MCF 10A (cell line): ENCODE measurements around the gene RERG. TPM values are rescaled to one million over a fixed set of nuclear protein-coding genes. Genes with fewer than 3 reads are reported as not detected.

Source experiments
- Bru-seq: library from RNA; stranded (reverse); fragments of 400-500 nt; gene quantifications from one replicate; lab custom pipeline; 2021; lab: Mats Ljungman, UMichigan
- BruChase-seq, 2 experiments: library from RNA; stranded (reverse); fragments of 400-500 nt; gene quantifications; one replicate each; lab custom pipeline; 2021; lab: Mats Ljungman, UMichigan
- BruUV-seq: library from RNA; stranded (reverse); fragments of 400-500 nt; replicated peaks from 2 replicates; lab custom pipeline; 2021; lab: Mats Ljungman, UMichigan
- CTCF ChIA-PET: fragments of 300-600 bp; sonication (Branson Sonifier 250); formaldehyde crosslinking; extraction: SDS; loops from one replicate; lab custom pipeline; 2021; ENCODE audit warnings: antibody characterized with exemption, inconsistent platforms; lab: Yijun Ruan, JAX
- POLR2A ChIA-PET: fragments of 300-600, 350-650 bp; sonication (Branson Sonifier 250); formaldehyde crosslinking; extraction: SDS; loops from one replicate; lab custom pipeline; 2020; ENCODE audit warnings: antibody characterized with exemption, inconsistent platforms; lab: Yijun Ruan, JAX
- DNase-seq: peaks from one replicate; pipeline ENCODE4 v3.0.0-alpha.2; 2018; ENCODE audit not compliant: unreplicated experiment
- H3K27ac Mint-ChIP-seq: one replicate; pipeline ENCODE4 v1.8.0; 2022; ENCODE audit warnings: mild to moderate bottlenecking, low read depth, mixed read lengths; ENCODE audit not compliant: unreplicated experiment
- H3K27me3 Mint-ChIP-seq: one replicate; pipeline ENCODE4 v1.8.0; 2022; ENCODE audit warnings: mixed read lengths; ENCODE audit not compliant: insufficient read depth, unreplicated experiment
- H3K36me3 Mint-ChIP-seq: one replicate; pipeline ENCODE4 v1.8.0; 2022; ENCODE audit warnings: mild to moderate bottlenecking, moderate library complexity, mixed read lengths; ENCODE audit not compliant: insufficient read depth, unreplicated experiment
- H3K4me1 Mint-ChIP-seq: one replicate; pipeline ENCODE4 v1.8.0; 2022; ENCODE audit warnings: mixed read lengths; ENCODE audit not compliant: insufficient read depth, unreplicated experiment
- H3K4me3 Mint-ChIP-seq: one replicate; pipeline ENCODE4 v1.8.0; 2022; ENCODE audit warnings: mild to moderate bottlenecking, moderate library complexity, mixed read lengths; ENCODE audit not compliant: unreplicated experiment
- H3K9me3 Mint-ChIP-seq: one replicate; pipeline ENCODE4 v1.8.0; 2022; ENCODE audit warnings: mixed read lengths; ENCODE audit not compliant: unreplicated experiment
- intact Hi-C: fragments of 100-400 bp; cut with micrococcal nuclease; formaldehyde crosslinking; loops from 2 replicates; pipeline ENCODE4 v1.14.1; 2022
- long read RNA-seq: library from polyadenylated mRNA; stranded (forward); transcript quantifications from one replicate; pipeline ENCODE4 v2.0.0, GENCODE V29; 2022
- total RNA-seq: library from RNA; stranded (reverse); gene quantifications from 2 replicates; pipeline ENCODE4 v1.2.3, GENCODE V29; 2022
- TF ChIP-seq, protein P1 (sequence below): fragments of 200-600 bp; IDR thresholded peaks from one replicate; pipeline ENCODE4 v1.8.0; 2022; ENCODE audit warnings: antibody characterized with exemption, mild to moderate bottlenecking; ENCODE audit not compliant: unreplicated experiment

RERG gene, protein sequence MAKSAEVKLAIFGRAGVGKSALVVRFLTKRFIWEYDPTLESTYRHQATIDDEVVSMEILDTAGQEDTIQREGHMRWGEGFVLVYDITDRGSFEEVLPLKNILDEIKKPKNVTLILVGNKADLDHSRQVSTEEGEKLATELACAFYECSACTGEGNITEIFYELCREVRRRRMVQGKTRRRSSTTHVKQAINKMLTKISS
- total RNA-seq (7.6 and 16.5 TPM in 2 replicates), Bru-seq, nascent RNA (percentile 61 among the genes with signal in this experiment), BruChase-seq, experiment 1, labeled RNA remaining after a 6-hour chase (percentile 45 among the genes with signal in this experiment), BruChase-seq, experiment 2, labeled RNA remaining after a 2-hour chase (percentile 49 among the genes with signal in this experiment)
- long read RNA-seq, transcript RERG-201 (5 exons, 2,264 nt) = major isoform, 19 of 31 reads
- long read RNA-seq, partial matches to known transcripts = 0 of 31 reads
- long read RNA-seq, other reads (novel, unspliced or antisense) = 11 of 31 reads

DNA sequence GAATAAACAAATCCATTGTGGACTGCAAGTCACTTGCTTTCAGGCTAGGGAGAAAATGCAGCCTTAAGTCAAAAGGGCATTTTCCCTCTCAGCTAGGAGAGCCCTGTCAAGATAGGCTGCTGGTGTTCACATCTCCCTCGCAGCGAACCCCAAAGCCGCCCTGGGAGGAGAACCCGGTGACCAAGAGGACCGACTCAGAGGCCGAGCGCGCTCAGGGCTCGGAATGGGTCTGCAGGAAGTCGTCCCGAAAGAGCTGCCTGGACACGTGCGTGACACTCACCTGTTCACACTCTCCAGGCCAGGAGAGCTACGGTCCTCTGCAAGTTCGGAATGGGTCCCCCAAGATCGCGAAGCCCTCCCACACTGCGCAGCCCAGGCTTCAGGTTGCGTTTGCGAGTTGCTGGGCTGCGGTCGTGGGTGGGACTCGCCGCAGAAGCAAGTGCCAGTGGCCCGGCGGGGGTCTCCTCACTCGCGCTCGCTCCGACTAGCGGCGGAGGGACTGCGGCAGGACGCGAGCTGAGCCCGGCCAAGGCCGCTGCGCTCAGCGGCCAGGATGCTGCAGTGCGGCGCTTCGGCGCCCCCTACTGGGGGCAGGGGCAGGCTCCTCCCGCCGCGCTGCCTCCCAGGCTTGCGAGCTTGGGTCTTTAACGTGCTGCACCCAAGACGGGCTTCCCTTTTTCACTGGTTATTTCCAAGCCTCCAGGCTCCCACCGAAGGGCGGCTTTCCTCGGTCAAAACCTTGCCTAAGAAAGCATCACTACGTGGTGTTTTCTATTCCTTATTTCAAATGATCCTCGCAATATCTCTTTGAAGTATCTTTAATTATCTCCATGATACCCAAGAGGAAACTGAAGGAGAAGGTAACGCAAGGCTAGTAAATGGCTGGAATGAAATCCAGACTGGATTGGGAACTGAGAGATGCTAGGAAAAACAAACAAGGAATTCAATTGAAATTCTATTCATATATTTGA is at the start of gene RERG:
TSS of gene RERG (minus strand) at position 503 of the 971 bp plus-strand sequence. CDS start 3,928 bp downstream, outside the sequence.
- ChIA-PET CTCF (interaction anchor here (0.6 to 6.4 kb wide), 73 partner anchors 8 to 1124 kb away, joined by 3 to 228 read pairs (median 5); partner anchors contain the start of gene ART4), POLR2A (interaction anchor here (0.6 to 5.3 kb wide), 11 partner anchors 11 to 450 kb away, joined by 3 to 34 read pairs (median 4); a partner anchor contains a TSS)
- peaks cover 36% of the 10 kb centered on the region for H3K4me1 Mint-ChIP-seq
- H3K36me3 Mint-ChIP-seq = peaks cover 6% of the 10 kb centered on the region
- DNase-seq = peak; percentile 82
- no TSS peak for BruUV-seq
- H3K27ac Mint-ChIP-seq = peak within 1 kb of the TSS; percentile 68
- H3K4me3 Mint-ChIP-seq = peak within 1 kb of the TSS; percentile 80
- no peaks in the 10 kb centered on the region for H3K27me3 Mint-ChIP-seq
- TF ChIP-seq, protein P1, sequence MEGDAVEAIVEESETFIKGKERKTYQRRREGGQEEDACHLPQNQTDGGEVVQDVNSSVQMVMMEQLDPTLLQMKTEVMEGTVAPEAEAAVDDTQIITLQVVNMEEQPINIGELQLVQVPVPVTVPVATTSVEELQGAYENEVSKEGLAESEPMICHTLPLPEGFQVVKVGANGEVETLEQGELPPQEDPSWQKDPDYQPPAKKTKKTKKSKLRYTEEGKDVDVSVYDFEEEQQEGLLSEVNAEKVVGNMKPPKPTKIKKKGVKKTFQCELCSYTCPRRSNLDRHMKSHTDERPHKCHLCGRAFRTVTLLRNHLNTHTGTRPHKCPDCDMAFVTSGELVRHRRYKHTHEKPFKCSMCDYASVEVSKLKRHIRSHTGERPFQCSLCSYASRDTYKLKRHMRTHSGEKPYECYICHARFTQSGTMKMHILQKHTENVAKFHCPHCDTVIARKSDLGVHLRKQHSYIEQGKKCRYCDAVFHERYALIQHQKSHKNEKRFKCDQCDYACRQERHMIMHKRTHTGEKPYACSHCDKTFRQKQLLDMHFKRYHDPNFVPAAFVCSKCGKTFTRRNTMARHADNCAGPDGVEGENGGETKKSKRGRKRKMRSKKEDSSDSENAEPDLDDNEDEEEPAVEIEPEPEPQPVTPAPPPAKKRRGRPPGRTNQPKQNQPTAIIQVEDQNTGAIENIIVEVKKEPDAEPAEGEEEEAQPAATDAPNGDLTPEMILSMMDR = peak; percentile 92
- intact Hi-C loops = loop anchor here (1.0 to 5.0 kb wide), 4 partner anchors 70 to 499 kb away; no protein-coding TSS in a partner anchor
- H3K9me3 Mint-ChIP-seq = no peaks in the 10 kb centered on the region

DNA sequence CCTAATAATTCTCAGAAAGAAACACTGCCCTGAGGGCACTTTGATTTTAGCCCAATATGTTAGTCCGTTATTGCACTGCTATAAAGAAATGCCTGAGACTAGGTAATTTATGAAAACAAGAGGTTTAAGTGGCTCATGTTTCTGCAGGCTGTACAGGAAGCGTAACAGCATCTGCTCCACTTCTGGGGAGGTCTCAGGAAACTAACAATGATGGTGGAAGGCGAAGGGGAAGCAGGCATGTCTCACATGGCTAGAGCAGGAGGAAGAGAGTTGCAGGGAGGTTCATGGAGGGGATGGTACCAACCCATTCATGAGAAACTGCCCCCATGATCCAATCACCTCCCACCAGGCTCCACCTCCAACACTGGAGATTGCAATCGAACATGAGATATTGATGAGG is 49.4 kb upstream of the RERG start:
- POLR2A ChIA-PET = no interaction called here
- no peak for DNase-seq
- CTCF ChIA-PET = interaction anchor here (0.6 to 5.7 kb wide), 10 partner anchors 13 to 315 kb away, joined by 3 to 109 read pairs (median 8); partner anchors contain the start of gene RERG
- H3K9me3 Mint-ChIP-seq = no peaks in the 10 kb centered on the region
- H3K4me3 Mint-ChIP-seq = no peak overlapping the region
- H3K27ac Mint-ChIP-seq = peak overlapping the region; percentile 77
- H3K36me3 Mint-ChIP-seq = no peaks in the 10 kb centered on the region
- no TSS peak for BruUV-seq
- peaks cover 27% of the 10 kb centered on the region for H3K4me1 Mint-ChIP-seq
- TF ChIP-seq, protein P1 = no peak
- intact Hi-C loops = no loop called here
- no peaks in the 10 kb centered on the region for H3K27me3 Mint-ChIP-seq

DNA sequence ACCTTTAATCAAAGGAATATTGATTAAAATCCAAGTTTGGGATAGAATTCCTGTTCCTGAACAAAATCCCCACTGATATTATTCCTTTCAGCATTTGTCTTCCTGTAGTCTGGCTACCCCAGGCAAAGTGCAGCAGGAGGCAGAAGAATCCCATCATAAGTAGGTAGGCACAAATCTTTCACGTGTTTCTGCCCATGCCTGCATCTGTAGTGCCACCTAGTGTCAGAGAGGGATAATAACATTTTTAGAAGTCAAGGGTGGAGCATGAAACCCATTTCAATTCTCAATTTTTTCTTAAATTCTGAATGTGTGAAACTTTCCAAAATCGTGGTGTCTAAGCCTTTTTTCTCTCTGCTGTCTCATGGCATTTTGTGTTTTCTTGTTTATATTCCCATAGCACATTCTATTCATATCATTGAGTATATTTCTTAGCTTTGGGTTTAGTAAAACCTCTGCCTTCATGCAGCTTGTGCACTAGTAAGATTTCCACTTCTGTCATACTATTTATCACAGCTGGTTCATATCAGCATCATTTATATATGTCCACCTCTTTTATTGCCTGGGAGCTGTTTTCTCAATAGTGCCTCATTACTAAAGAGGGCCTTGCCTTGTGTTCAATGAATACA is 47.8 kb upstream of the RERG start:
- Mint-ChIP-seq H3K9me3 (no peaks in the 10 kb centered on the region), H3K27ac (peak overlapping the region; percentile 70), H3K4me3 (no peak overlapping the region), H3K4me1 (peaks cover 19% of the 10 kb centered on the region), H3K36me3 (no peaks in the 10 kb centered on the region), H3K27me3 (no peaks in the 10 kb centered on the region)
- intact Hi-C loops = loop anchor here (1.0 to 2.0 kb wide), 5 partner anchors 42 to 424 kb away; no protein-coding TSS in a partner anchor
- BruUV-seq = no TSS peak
- peak; percentile 85 for DNase-seq
- TF ChIP-seq, protein P1 = peak; percentile 83
- ChIA-PET CTCF (interaction anchor here (0.5 to 5.7 kb wide), 29 partner anchors 10 to 643 kb away, joined by 3 to 109 read pairs (median 4); partner anchors contain the start of gene RERG), POLR2A (interaction anchor here (0.7 to 1.5 kb wide), 2 partner anchors 38 to 42 kb away, joined by 3 to 4 read pairs; no protein-coding TSS in a partner anchor)
